Kidney tubule cell (primary cell): ENCODE data around the gene COL19A1.

Experiments used
- DNase-seq: peaks from one replicate; pipeline ENCODE4 v3.0.0-alpha.2; 2018; ENCODE audit warnings: low spot score

The COL19A1 gene

GRCh38 chr6:70222439-70222749, 356.0 kb downstream of the COL19A1 start:
- DNase-seq, result no peak

- no peak for DNase-seq
Observed at GRCh38 chr6:70225055-70225454, 358.7 kb downstream of the COL19A1 start.

GRCh38 chr6:70231311-70231710, 365.0 kb downstream of the COL19A1 start:
- DNase-seq, result no peak

GRCh38 chr6:70234561-70235236, 368.3 kb downstream of the COL19A1 start:
- no peak for DNase-seq

- DNase-seq, result no peak
Observed at GRCh38 chr6:70236343-70236742, 370.0 kb downstream of the COL19A1 start.

- DNase-seq, result no peak
Observed at GRCh38 chr6:70241031-70241430, 374.7 kb downstream of the COL19A1 start.

- no peak for DNase-seq
Observed at GRCh38 chr6:70241991-70242420, 375.6 kb downstream of the COL19A1 start.

GRCh38 chr6:70246118-70246517, 379.8 kb downstream of the COL19A1 start:
- DNase-seq, result no peak

- DNase-seq, result no peak
Observed at GRCh38 chr6:70252604-70253003, 386.2 kb downstream of the COL19A1 start.

- DNase-seq, result no peak
Observed at GRCh38 chr6:70253923-70254322, 387.6 kb downstream of the COL19A1 start.

- DNase-seq, result no peak
Observed at GRCh38 chr6:70254784-70255183, 388.4 kb downstream of the COL19A1 start.

- no peak for DNase-seq
Observed at GRCh38 chr6:70257768-70258273, 391.5 kb downstream of the COL19A1 start.

GRCh38 chr6:70258483-70258882, 392.1 kb downstream of the COL19A1 start:
- DNase-seq, result no peak
